Esophagus muscularis mucosa (tissue), 3 donors: Measurements from ENCODE around the gene TMC4.

Source experiments
- EP300 ChIP-seq: sonication (generic); formaldehyde crosslinking; IDR thresholded peaks from one replicate; pipeline ENCODE4 v1.6.1; 2017; ENCODE audit warnings: antibody characterized with exemption
- POLR2AphosphoS5 ChIP-seq, 2 donors: sonication (generic); formaldehyde crosslinking; IDR thresholded peaks; one replicate each; pipeline ENCODE4 v1.6.1; 2017; ENCODE audit warnings: antibody characterized with exemption in 2 of 2

DNA sequence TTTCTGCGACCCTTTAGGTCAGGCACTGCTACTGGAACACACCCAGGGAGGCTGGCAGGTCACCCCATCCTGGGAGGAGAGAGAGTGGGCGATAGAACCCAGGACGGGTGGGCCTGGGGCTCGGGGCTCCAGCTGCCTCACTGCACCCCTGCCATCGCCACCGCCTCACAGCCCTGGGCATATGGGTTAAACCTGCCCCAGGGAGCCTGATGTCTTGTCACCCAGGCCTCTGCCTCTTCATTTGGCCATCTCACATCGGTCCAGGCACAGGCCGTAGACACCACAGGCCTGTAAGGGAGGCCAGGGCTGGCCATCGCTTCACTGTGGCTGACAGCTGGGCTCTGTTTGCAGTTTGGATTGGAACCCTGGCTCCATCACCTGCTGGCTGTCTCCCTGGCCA is 47.2 kb downstream of the TMC4 start:
- no peak for TF ChIP-seq EP300
- TF ChIP-seq POLR2AphosphoS5 (IDR thresholded peaks at IDR 0.05): no peak
